GM15510 (cell line): ENCODE results near the gene ERI2.

Source experiments
- POLR2A ChIP-seq: IDR thresholded peaks from 3 replicates; pipeline ENCODE4 v1.6.1; 2011; ENCODE audit warnings: borderline replicate concordance; ENCODE audit not compliant: insufficient read length; ENCODE audit errors: extremely low read depth

ERI2 gene

DNA sequence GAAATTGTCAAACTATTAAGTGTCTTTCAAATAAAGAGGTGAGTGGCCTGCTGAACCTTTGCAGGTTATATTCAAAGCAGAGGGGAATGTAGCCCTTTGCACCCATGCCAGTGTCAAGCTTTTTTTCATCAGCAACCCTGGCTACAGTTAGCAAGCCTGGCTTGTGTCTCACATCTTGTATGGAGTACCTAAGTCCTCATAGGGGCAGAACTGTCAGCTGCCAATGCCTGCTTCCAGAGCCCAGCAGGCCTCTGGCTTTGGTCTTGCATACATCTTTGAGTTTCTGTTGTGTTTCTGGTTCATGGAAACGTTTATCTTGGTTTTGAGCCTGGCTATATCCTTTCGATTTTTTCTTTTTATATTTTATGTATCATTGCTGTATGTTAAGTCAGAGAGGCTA lies 26.8 kb upstream of the ERI2 start:
- no peak for TF ChIP-seq POLR2A

DNA sequence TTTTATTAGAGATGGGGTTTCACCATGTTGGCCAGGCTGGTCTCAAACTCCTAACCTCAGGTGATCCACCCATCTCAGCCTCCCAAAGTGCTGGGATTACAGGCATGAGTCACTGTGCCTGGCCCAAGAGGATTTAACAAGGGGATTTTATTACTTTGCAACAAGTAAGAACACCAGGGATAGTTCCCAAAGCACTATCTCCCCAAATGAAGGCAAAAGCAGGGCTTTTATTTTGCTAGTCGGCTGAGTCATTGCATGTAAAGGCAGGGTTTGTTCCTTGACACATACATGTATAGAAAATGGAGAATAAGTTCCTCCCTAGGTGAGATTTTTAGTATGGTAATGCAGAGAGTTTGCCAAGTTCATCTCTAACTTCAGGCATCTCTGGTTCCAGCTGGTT lies 24.1 kb upstream of the ERI2 start:
- TF ChIP-seq POLR2A = no peak

DNA sequence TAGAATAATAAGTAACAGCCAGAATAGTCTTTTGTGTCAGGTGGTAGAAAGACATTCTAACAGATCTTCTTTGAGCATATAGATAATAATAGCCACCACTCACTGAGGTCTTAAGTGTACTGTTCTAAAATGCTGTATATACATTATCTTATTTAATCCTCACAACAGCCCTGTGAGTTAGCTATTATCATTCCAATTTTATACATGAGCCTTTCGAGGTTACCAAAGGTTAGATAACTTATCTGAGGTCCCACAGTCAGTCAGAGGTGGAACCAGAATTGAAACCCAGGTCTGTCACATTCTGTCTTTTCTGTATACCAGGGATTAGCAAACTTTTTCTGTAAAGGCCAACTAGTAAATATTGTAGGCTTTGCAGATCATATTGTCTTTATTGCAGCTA lies 23.3 kb upstream of the ERI2 start:
- TF ChIP-seq POLR2A = no peak

DNA sequence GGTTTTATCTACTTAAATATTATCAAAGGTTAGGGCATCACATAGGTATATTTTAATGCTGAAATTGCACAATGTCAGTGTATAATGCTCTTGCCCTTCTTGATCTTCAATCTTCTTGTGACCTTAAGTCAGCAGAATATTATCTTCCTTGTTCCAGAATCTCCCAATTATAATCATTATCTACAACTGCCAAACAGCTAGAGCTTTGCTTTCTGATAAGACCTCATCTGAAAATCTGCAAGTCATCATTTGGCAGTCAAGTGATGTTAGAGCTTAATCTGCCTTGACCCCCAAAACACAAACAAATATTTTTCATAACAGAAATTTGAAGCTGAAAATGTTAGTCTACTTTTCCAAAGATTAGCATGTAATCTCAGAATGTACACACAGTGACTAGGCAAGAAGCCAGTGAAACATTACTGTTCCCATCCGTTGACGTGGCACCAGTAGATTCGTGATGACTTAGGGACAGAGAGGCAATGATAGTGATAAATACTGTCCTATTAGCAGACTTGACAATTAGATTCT lies 19.8 kb upstream of the ERI2 start:
- TF ChIP-seq POLR2A = no peak

DNA sequence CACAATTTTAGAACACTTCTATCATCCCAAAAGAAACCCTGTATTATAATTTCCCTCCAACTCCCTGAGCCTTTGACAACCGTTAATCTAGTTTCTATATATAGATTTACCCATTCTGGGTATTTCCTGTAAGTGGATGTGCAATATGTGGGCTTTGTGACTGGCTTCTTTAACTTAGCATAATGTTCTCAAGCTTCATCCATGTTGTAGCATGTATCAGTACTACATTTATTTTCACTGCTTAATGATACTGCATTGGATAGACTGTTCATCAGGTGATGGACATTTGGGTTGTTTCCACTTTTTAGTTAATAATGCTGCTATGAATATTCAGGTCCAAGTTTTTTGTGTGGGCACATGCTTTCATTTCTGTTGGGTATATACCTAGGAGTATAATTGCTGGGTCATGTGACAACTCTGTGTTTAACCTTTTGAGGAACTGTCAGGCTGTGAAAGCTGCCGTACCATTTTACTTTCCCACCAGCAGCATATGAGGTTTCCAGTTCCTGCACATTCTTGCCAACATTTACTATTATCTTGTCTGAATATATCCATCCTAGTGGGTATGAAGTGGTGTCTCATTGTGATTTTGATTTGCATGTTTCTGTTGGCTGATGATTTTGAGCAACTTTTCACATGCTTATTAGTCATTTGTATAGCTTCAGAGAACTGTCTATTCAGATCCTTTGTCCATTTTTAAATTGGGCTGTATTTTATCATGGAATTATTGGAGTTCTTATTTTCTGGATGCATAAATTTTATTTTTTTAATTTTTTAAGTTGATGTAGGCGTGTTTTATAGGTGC lies 16.5 kb upstream of the ERI2 start:
- TF ChIP-seq POLR2A = no peak

DNA sequence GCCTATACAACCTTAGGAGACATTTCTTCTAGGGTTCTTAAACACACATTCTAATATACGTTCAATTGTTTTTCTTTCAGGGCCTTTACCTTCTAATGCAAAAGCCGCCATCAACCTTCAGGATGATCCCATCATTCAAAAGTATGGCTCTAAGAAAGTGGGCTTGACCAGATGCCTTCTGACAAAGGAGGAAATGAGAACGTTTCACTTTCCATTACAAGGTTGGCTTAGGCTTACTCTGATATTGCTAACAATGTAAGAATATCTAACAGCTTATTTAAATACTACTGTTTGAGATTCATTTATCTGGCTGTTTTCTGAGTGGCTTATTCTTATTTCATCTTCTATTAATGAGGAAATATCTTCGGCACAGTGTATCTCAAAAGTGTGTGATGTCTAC lies 15.4 kb upstream of the ERI2 start:
- TF ChIP-seq POLR2A = no peak

DNA sequence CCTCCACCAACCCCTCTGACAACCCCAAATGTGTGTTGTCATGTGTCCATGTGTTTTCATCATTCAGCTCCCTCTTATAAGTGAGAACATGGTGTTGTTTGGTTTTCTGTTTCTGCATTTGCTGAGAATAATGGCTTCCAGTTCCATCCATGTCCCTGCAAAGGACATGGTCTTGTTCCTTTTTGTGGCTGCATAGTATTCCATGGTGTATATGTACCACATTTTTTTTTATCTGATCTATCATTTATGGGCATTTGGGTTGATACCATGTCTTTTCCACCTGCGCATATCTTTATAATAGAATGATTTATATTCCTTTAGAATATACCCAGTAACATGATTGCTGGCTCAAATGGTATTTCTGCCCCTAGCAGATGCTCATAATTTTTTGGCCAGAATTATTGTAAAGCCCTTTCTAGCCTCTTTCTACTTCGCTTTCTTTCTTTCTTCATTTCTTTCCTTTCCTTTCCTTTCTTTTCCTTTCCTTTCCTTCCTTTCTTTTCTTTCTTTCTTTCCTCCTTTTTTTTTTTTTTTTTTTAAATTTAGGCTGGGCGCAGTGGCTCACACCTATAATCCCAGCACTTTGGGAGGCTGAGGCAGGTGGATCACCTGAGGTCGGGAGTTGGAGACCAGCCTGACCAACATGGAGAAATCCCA lies 12.8 kb upstream of the ERI2 start:
- no peak for TF ChIP-seq POLR2A

DNA sequence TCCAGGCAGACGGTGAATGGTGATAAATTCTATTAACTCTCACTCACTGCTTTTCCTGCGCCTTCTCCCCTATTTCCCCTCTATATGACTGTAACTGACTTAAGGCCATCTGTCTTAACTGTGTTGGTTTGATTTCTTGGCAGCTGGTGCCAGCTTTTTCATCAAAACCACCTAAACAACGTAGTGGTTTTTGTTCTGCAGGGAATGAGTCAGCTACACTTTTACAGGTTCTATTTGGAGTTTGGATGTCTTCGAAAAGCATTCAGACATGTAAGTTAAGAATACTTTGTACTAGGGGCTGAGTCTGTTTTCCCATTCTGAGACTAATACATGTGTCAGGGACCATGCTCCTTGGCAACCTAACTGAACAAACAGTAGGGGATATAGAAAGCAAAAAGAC lies 8.5 kb upstream of the ERI2 start:
- no peak for TF ChIP-seq POLR2A

DNA sequence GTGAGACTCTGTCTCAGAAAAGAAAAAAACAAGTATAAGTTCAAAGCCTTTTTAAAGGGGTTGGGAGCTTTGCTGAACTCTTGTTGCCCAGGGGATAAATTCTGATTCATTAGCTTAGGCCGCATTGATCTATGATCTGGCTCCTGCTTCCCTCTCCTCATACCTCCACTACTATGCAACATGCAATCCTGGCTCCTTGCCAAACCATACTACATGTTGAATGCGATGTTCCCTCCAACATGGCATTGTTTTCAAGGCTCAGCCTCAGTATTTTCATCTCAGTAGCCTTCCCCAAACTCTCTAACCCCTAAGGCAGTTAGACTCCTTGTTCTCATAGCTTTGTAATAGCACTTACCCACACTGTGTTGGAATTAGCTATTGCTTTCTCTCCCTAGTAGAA lies 6.2 kb upstream of the ERI2 start:
- TF ChIP-seq POLR2A = no peak

DNA sequence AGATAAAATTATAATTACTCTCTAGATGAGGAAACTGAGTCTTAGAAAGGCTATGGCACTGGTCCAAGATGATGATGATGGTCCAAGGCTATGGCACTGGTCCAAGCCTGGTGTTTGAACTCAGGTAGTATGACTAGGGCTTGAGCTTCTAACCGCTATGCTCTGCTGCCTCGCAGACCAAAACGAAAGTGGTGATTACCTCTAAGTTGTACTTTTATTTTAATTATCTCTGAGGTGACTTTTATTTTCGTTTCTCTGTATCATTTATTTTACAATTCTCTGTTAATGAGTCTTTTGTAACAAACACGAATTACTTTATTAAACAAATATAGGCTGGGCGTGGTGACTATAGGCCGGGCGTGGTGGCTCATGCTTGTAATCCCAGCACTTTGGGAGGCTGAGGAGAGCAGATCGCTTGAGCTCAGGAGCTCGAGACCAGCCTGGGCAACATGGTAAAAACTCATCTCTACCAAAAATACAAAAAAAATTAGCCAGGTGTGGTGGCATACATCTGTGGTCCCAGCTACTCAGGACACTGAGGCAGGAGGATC lies 5.7 kb upstream of the ERI2 start:
- TF ChIP-seq POLR2A = no peak

DNA sequence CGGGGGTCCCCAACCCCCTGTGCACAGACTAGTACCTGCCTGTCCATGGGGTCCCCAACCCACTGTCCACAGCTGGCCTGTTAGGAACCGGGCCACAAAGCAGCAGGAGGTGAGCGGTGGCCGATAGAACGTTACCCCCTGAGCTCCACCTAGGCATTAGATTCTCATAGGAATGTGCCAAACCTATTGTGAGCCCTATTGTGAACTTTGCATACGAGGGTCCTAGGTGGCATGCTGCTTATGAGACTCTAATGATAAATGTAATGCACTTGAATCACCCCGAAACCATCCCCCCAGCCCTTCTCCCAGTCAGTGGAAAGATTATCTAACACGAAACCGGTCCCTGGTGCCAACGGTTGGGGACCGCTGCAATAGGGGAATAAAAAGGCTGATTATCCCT lies 1.6 kb upstream of the ERI2 start:
- no peak for TF ChIP-seq POLR2A

DNA sequence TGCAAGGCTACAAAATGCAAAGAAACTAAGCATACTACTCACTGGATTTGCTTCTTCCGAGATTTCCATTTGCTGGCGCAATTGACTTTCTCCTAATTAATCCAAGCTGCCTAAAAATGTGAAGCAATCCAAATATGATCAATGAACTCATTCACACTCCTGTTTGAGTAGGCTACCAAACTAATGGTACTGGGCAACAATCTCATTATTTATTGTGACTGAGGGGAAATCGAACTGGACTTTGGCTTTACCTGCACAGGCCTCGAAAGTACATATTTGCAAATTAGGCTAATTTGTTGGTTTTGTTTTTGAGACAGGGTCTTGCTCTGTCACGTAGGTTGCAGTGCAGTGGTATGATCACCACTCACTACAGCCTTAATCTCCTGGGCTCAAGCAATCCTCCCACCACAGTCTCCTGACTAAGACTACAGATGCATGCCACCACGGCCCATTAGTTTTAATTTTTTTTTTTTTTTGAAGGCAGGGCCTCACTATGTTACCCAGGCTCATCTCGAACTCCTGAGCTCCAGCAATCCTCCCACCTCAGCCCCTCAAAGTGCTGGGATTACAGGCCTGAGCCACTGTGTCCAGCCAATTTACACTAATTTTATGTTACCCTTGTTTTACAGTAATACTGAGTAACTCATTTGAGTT lies 2.6 kb downstream of the ERI2 start:
- TF ChIP-seq POLR2A = no peak

DNA sequence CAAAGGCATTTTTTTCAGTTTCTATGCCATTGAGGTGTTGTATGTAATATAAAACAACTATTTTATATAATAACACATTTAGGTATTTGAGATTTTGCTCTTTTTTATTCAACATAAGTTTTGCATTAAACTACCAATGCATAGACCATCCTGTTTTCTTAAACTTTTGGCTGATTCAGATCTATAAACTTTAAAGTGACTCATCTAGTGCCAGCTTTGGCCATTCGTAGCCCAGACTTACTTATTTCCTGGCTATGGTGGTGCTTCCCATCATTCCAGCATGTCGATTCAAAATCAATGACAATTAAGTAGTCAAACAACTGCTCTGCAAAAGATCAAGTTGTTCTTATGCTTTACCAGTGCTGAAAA lies 3.1 kb downstream of the ERI2 start:
- no peak for TF ChIP-seq POLR2A

DNA sequence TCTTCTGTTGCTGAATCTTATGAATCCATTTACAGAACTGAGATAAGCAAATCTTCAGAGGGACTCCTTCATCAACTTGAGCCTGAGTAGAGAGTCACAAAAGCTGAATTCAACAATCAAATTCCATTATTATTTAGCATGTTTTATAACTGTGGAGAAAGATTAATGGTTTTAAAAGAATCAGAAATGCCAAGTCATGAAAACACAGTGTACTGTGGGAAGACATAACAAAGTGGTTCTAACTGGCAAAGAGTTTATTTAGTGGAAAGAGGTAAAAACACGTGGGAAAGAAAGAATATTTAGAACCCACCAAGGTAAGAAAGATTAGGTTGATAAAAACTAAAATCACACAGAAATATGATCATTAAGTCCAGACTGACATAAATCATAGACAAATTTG lies 5.0 kb downstream of the ERI2 start:
- TF ChIP-seq POLR2A = no peak

DNA sequence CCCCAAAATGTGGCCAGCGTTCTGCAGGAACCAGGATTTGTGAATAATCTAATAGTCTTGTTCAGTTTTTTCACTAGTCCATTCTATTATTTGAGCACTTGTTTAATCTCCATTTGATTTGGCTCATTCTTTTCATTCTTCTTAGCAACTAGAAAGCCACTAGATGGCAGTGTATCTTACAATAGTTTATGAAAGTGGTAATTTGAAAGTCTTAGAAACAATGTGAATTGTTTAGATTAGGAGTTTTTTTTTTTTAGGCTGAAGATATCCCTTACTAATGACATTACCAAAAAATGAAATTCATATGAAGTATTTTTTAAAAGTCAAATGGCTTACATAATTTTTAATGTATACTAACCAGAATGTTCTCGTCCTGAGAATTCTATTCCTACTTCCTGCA lies 6.7 kb downstream of the ERI2 start:
- TF ChIP-seq POLR2A = no peak
